AG09319 (cell line): ENCODE data around the gene ZNF226.
"Not testable (repeated sequence)": the region's sequence is repeated elsewhere in the genome, so short reads cannot be mapped to it uniquely, and the experiment has no call there.

ENCODE experiments used
- DNase-seq: peaks from one replicate; pipeline ENCODE4 v3.0.0-alpha.2; 2010; ENCODE audit warnings: low read depth; ENCODE audit errors: extremely low read depth
- TF ChIP-seq, protein P1 (sequence below): IDR thresholded peaks from 2 replicates; pipeline ENCODE4 v1.5.1; 2011; ENCODE audit warnings: low read depth, mild to moderate bottlenecking, inconsistent platforms, low read length, moderate library complexity

Gene ZNF226

GRCh38 chr19:44156475-44156874 lies 8.4 kb upstream of the ZNF226 start:
- TF ChIP-seq, protein P1, sequence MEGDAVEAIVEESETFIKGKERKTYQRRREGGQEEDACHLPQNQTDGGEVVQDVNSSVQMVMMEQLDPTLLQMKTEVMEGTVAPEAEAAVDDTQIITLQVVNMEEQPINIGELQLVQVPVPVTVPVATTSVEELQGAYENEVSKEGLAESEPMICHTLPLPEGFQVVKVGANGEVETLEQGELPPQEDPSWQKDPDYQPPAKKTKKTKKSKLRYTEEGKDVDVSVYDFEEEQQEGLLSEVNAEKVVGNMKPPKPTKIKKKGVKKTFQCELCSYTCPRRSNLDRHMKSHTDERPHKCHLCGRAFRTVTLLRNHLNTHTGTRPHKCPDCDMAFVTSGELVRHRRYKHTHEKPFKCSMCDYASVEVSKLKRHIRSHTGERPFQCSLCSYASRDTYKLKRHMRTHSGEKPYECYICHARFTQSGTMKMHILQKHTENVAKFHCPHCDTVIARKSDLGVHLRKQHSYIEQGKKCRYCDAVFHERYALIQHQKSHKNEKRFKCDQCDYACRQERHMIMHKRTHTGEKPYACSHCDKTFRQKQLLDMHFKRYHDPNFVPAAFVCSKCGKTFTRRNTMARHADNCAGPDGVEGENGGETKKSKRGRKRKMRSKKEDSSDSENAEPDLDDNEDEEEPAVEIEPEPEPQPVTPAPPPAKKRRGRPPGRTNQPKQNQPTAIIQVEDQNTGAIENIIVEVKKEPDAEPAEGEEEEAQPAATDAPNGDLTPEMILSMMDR = no peak
- no peak for DNase-seq

- TF ChIP-seq, protein P1 = no peak
- no peak for DNase-seq
Measured at GRCh38 chr19:44163789-44164188, 1.1 kb upstream of the ZNF226 start.

DNA sequence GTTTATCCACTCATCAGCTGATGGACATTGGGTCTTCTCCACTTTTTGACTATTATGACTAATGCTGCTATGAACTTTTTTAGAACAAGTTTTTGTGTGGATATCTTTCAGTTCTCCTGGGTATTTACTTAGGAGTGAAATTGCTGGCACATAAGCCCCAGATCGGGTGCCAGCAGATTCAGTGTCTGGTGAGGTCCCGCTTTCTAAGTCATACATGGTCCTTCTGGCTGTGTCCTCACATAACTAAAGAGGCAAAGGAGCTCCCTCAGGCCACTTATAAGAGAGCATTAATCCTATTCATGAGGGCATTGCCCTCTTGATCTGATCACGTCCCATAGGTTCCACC lies 600 bp upstream of the ZNF226 start:
- TF ChIP-seq, protein P1 = no peak
- DNase-seq = no peak

DNA sequence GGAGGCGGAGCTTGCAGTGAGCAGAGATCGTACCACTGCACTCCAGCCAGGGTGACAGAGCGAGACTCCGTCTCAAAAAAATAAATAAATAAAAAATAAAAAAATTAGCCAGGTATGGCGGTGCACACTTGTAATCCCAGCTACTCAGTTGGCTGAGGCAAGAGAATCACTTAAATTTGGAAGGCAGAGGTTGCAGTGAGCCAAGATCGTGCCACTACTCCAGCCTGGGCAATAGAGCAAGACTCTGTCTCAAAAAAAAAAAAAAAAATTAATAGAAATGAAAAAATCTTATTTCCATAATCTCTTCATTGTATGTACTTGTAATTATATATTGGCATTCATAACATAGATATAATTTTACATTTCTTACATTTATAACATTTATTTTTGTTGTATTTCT lies 5.8 kb downstream of the ZNF226 start:
- not testable (repeated sequence) for DNase-seq

GRCh38 chr19:44176590-44176989 lies 11.7 kb downstream of the ZNF226 start:
- TF ChIP-seq, protein P1 = no peak
- DNase-seq = no peak

- no peak for DNase-seq
- TF ChIP-seq, protein P1 = no peak
Measured at GRCh38 chr19:44180968-44181367, 16.1 kb downstream of the ZNF226 start.

DNA sequence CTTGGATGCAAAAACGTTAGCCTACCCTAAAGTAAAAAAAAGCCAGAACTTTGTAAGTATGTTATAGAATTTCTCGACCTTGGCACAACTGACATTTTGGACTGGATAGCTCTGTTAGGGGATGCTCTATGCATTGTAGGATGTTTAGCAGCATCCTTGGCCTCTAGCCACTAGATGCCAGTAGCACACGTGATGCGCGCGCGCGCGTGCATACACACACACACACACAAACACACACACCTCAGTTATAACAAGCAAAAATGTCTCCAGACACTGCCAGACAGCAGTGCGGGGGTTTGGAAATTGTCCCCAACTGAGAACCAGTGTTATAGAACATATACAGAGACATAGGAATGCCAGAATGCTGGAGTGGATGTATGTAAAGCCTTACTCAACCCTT lies 17.2 kb downstream of the ZNF226 start:
- no peak for DNase-seq
- TF ChIP-seq, protein P1 = no peak

- no peak for DNase-seq
- TF ChIP-seq, protein P1 = no peak
Measured at GRCh38 chr19:44190020-44190419, 25.1 kb downstream of the ZNF226 start.
